ENCODE measurements around the gene HEATR5A. TPM values are rescaled to one million over a fixed set of nuclear protein-coding genes. Genes with fewer than 3 reads are reported as not detected.
A peak's percentile ranks its signal among the peaks of the same experiment; 100 is the strongest.

Gene HEATR5A
- total and polyA plus RNA-seq, 2 of the 13 experiments (the other 11 are each of a cell fraction or from before 2014, with no cell fraction given), result 36.4 to 105 TPM

DNA sequence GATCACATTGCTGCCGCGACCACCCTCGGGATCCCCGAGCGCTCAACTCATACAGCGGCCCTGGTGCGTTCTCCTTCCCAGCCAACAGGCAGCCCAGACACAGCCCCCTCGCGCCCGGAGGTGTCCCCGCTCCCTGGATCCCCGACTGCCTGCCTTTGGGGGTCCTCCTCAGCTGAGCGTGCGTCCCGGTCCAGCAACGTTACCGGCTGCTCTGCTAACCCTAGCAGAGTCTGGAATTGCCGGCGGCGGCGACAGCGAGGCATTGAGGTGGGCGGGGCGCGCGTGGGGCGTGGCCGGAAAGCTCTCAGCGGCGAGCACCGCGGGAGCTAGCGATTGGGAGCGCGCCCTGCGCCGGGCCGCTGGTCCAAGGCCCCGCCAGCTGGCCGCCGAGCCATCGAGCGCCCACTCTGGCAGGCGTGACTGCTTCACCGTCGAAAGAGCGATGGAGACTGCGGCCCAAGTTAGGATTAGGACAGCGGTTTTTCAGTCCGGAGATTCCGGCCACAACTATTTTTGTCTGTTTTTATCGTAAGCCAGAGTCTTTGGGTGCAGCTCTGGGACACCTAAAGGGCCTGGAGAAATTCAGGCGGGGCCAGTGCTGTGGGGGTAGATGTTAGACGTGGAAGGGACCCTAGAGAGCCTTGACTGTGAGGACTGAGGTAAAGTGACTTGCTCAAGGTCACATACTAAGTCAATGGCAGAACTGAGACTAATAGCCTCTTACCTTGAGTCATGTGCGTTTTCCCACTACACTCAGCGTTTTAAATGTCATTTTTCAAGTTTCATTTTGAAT lies at the start of gene HEATR5A (continued):
- TF ChIP-seq, protein P1, sequence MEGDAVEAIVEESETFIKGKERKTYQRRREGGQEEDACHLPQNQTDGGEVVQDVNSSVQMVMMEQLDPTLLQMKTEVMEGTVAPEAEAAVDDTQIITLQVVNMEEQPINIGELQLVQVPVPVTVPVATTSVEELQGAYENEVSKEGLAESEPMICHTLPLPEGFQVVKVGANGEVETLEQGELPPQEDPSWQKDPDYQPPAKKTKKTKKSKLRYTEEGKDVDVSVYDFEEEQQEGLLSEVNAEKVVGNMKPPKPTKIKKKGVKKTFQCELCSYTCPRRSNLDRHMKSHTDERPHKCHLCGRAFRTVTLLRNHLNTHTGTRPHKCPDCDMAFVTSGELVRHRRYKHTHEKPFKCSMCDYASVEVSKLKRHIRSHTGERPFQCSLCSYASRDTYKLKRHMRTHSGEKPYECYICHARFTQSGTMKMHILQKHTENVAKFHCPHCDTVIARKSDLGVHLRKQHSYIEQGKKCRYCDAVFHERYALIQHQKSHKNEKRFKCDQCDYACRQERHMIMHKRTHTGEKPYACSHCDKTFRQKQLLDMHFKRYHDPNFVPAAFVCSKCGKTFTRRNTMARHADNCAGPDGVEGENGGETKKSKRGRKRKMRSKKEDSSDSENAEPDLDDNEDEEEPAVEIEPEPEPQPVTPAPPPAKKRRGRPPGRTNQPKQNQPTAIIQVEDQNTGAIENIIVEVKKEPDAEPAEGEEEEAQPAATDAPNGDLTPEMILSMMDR (CRISPR knock-in tag; IDR thresholded peaks at IDR 0.05), result peak; percentile 76
- TF ChIP-seq KDM3A (CRISPR knock-in tag; IDR thresholded peaks at IDR 0.05; ENCODE audit: low read depth), result peak; percentile 92
- TF ChIP-seq MIXL1 (CRISPR knock-in tag; IDR thresholded peaks at IDR 0.05), result peak; percentile 92
- TF ChIP-seq, protein P2, sequence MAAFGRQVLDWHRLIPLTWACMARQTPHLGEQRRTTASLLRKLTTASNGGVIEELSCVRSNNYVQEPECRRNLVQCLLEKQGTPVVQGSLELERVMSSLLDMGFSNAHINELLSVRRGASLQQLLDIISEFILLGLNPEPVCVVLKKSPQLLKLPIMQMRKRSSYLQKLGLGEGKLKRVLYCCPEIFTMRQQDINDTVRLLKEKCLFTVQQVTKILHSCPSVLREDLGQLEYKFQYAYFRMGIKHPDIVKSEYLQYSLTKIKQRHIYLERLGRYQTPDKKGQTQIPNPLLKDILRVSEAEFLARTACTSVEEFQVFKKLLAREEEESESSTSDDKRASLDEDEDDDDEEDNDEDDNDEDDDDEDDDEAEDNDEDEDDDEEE (CRISPR knock-in tag; IDR thresholded peaks at IDR 0.05), result peak; percentile 96
- peak; percentile 98 for TF ChIP-seq ZSCAN12 (CRISPR knock-in tag; IDR thresholded peaks at IDR 0.05)
- TF ChIP-seq, protein P3, sequence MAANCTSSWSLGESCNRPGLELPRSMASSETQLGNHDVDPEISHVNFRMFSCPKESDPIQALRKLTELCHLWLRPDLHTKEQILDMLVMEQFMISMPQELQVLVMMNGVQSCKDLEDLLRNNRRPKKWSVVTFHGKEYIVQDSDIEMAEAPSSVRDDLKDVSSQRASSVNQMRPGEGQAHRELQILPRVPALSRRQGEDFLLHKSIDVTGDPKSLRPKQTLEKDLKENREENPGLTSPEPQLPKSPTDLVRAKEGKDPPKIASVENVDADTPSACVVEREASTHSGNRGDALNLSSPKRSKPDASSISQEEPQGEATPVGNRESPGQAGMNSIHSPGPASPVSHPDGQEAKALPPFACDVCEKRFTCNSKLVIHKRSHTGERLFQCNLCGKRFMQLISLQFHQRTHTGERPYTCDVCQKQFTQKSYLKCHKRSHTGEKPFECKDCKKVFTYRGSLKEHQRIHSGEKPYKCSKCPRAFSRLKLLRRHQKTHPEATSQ (CRISPR knock-in tag; IDR thresholded peaks at IDR 0.05; ENCODE audit: borderline replicate concordance), result peak; percentile 97
- peak; percentile 98 for TF ChIP-seq ZNF101 (CRISPR knock-in tag; IDR thresholded peaks at IDR 0.05; ENCODE audit: borderline replicate concordance, low read depth)
- TF ChIP-seq NFATC3 (CRISPR knock-in tag; IDR thresholded peaks at IDR 0.05), result peak; percentile 99; the same call in 1 of the 2 replicates
- TF ChIP-seq NFYC (CRISPR knock-in tag; IDR thresholded peaks at IDR 0.05), result peak; percentile 87
- no peak for TF ChIP-seq ZNF672 (CRISPR knock-in tag; IDR thresholded peaks at IDR 0.05)
- peak; percentile 96 for TF ChIP-seq TGIF2 (CRISPR knock-in tag; IDR thresholded peaks at IDR 0.05)
- peak; percentile 89; the same call in 1 of the 2 replicates for TF ChIP-seq TOE1 (CRISPR knock-in tag; IDR thresholded peaks at IDR 0.05)
- TF ChIP-seq ZNF260 (CRISPR knock-in tag; IDR thresholded peaks at IDR 0.05; ENCODE audit: borderline replicate concordance, low read depth), result no peak
- TF ChIP-seq, protein P4, sequence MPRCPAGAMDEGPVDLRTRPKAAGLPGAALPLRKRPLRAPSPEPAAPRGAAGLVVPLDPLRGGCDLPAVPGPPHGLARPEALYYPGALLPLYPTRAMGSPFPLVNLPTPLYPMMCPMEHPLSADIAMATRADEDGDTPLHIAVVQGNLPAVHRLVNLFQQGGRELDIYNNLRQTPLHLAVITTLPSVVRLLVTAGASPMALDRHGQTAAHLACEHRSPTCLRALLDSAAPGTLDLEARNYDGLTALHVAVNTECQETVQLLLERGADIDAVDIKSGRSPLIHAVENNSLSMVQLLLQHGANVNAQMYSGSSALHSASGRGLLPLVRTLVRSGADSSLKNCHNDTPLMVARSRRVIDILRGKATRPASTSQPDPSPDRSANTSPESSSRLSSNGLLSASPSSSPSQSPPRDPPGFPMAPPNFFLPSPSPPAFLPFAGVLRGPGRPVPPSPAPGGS (CRISPR knock-in tag; IDR thresholded peaks at IDR 0.05), result peak; percentile 100
- TF ChIP-seq, protein P5, sequence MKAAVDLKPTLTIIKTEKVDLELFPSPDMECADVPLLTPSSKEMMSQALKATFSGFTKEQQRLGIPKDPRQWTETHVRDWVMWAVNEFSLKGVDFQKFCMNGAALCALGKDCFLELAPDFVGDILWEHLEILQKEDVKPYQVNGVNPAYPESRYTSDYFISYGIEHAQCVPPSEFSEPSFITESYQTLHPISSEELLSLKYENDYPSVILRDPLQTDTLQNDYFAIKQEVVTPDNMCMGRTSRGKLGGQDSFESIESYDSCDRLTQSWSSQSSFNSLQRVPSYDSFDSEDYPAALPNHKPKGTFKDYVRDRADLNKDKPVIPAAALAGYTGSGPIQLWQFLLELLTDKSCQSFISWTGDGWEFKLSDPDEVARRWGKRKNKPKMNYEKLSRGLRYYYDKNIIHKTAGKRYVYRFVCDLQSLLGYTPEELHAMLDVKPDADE (CRISPR knock-in tag; IDR thresholded peaks at IDR 0.05), result no peak; the same call in 1 of the 2 replicates
- peak; percentile 91; the same call in 1 of the 2 replicates for TF ChIP-seq ZNF564 (CRISPR knock-in tag; IDR thresholded peaks at IDR 0.05)
- no peak for TF ChIP-seq RFX1 (IDR thresholded peaks at IDR 0.05)
- peak; percentile 99 for TF ChIP-seq ZNF713 (CRISPR knock-in tag; IDR thresholded peaks at IDR 0.05)
- peak; percentile 43; the same call in 1 of the 2 replicates for TF ChIP-seq MIER2 (CRISPR knock-in tag; IDR thresholded peaks at IDR 0.05)
- TF ChIP-seq CHD4 (IDR thresholded peaks at IDR 0.05; ENCODE audit: borderline replicate concordance, low read length), result peak; percentile 24
- peak; percentile 90 for TF ChIP-seq ISL2 (CRISPR knock-in tag; IDR thresholded peaks at IDR 0.05)
- TF ChIP-seq KLF13 (CRISPR knock-in tag; IDR thresholded peaks at IDR 0.05), result peak; percentile 99
- TF ChIP-seq RARA (CRISPR knock-in tag; IDR thresholded peaks at IDR 0.05), result peak; percentile 78
- TF ChIP-seq MED1 (CRISPR knock-in tag; IDR thresholded peaks at IDR 0.05), result peak; percentile 95
- peak; percentile 99 for TF ChIP-seq ZNF749 (CRISPR knock-in tag; IDR thresholded peaks at IDR 0.05; ENCODE audit: borderline replicate concordance)
